GM20000 (cell line): Measurements from ENCODE around the gene XPR1.

ENCODE experiments used
- DNase-seq: peaks from one replicate; pipeline ENCODE4 v3.0.0; 2012; ENCODE audit warnings: low spot score
- CTCF ChIP-seq: IDR thresholded peaks from 2 replicates; pipeline ENCODE4 v1.5.1; 2012; ENCODE audit warnings: mild to moderate bottlenecking, control low read depth; ENCODE audit errors: extremely low read depth, missing control alignments

XPR1 gene

GRCh38 chr1:180633057-180634056, 1.5 kb downstream of the XPR1 start:
- no peak for DNase-seq
- TF ChIP-seq CTCF: no peak

- no peak for TF ChIP-seq CTCF
- DNase-seq: no peak
Measured at GRCh38 chr1:180636138-180636537, 4.3 kb downstream of the XPR1 start.

- no peak for TF ChIP-seq CTCF
- no peak for DNase-seq
Measured at GRCh38 chr1:180639871-180640270, 8.0 kb downstream of the XPR1 start.

- DNase-seq: no peak
- no peak for TF ChIP-seq CTCF
Measured at GRCh38 chr1:180640531-180640949, 8.7 kb downstream of the XPR1 start.

GRCh38 chr1:180641662-180642061, 9.8 kb downstream of the XPR1 start:
- no peak for DNase-seq
- no peak for TF ChIP-seq CTCF

GRCh38 chr1:180642781-180643180, 11.0 kb downstream of the XPR1 start:
- DNase-seq: no peak
- no peak for TF ChIP-seq CTCF

- DNase-seq: no peak
- TF ChIP-seq CTCF: no peak
Measured at GRCh38 chr1:180643693-180644092, 11.9 kb downstream of the XPR1 start.
